Cardiac fibroblast (primary cell): ENCODE results near the gene GPR108.

Experiments
- DNase-seq, 2 donors: peaks; one replicate each; pipeline versions ENCODE4 v3.0.0 to v3.0.0-alpha.2; 2010; ENCODE audit warnings: low read depth in 2 of 2
- H3K4me3 ChIP-seq, 2 donors: replicated peaks in 1 of 2; 1 replicate in 1 of 2; 2 replicates in 1 of 2; pipeline ENCODE4 v1.5.1; 2011; ENCODE audit warnings: low read depth in 2 of 2, low read length in 2 of 2, mild to moderate bottlenecking in 2 of 2, moderate library complexity in 1 of 2
- TF ChIP-seq, protein P1 (sequence below): IDR thresholded peaks from one replicate; pipeline ENCODE4 v1.5.1; 2011; ENCODE audit warnings: low read depth, mild to moderate bottlenecking, low read length, inconsistent platforms

Gene GPR108

GRCh38 chr19:6685482-6685881 lies 51.9 kb downstream of the GPR108 start:
- no peak for DNase-seq
- H3K4me3 ChIP-seq, result no peak overlapping the region
- TF ChIP-seq, protein P1, sequence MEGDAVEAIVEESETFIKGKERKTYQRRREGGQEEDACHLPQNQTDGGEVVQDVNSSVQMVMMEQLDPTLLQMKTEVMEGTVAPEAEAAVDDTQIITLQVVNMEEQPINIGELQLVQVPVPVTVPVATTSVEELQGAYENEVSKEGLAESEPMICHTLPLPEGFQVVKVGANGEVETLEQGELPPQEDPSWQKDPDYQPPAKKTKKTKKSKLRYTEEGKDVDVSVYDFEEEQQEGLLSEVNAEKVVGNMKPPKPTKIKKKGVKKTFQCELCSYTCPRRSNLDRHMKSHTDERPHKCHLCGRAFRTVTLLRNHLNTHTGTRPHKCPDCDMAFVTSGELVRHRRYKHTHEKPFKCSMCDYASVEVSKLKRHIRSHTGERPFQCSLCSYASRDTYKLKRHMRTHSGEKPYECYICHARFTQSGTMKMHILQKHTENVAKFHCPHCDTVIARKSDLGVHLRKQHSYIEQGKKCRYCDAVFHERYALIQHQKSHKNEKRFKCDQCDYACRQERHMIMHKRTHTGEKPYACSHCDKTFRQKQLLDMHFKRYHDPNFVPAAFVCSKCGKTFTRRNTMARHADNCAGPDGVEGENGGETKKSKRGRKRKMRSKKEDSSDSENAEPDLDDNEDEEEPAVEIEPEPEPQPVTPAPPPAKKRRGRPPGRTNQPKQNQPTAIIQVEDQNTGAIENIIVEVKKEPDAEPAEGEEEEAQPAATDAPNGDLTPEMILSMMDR, result no peak

- TF ChIP-seq, protein P1, result no peak
- no peak for DNase-seq
- H3K4me3 ChIP-seq, result no peak overlapping the region
These were observed 53.4 kb downstream of the GPR108 start for GRCh38 chr19:6683971-6684370.

GRCh38 chr19:6682607-6683128 lies 54.7 kb downstream of the GPR108 start:
- TF ChIP-seq, protein P1, result no peak
- DNase-seq, result no peak
- H3K4me3 ChIP-seq, result no peak overlapping the region

DNA sequence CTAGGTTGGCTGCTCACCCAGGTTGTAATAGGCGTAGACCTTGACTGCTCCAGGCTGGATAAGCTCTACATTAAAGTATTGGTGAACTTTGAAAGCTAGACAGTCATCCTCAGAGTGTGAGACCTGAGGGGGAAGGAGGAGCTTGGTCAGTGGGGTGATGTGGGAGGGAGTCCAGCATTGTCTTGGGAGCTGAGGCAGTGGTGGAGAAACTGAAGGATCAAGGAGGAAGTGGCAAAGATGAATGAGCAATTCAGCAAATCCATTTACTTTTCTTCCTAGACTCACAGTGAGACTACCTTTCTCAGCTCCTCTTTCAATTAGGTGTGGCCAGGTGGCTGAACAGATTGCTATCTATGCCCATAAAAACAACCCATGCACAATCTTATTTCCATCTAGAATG lies 57.2 kb downstream of the GPR108 start:
- DNase-seq, result peak in 1 of 2 donors; percentile 21
- no peak overlapping the region for H3K4me3 ChIP-seq
- TF ChIP-seq, protein P1, result no peak
